Hepatocyte (in vitro differentiated cells): ENCODE measurements around the gene CEP112.

Source experiments
- CTCF ChIP-seq: fragments of 200-600 bp; sonication (generic); IDR thresholded peaks from 2 replicates; pipeline ENCODE4 v1.5.1; 2016; ENCODE audit warnings: antibody characterized with exemption, mild to moderate bottlenecking; ENCODE audit not compliant: poor library complexity
- EZH2 ChIP-seq: fragments of 200-600 bp; sonication (generic); IDR thresholded peaks from 2 replicates; pipeline ENCODE4 v1.6.1; 2016; ENCODE audit warnings: antibody characterized with exemption, mild to moderate bottlenecking, borderline replicate concordance
- EZH2phosphoT487 ChIP-seq: fragments of 200-600 bp; sonication (generic); IDR thresholded peaks from one replicate; pipeline ENCODE4 v1.6.1; 2018; ENCODE audit warnings: antibody characterized with exemption, mild to moderate bottlenecking, low read depth, moderate library complexity; ENCODE audit not compliant: unreplicated experiment, severe bottlenecking

- TF ChIP-seq CTCF (no peak), EZH2phosphoT487 (no peak), EZH2 (no peak)
Measured at GRCh38 chr17:65936013-65936412, 255.9 kb downstream of the CEP112 start.
